Activated CD4-positive, CD25-positive, alpha-beta regulatory T cell (primary cell): ENCODE data around the gene NOC3L.
"Not testable (repeated sequence)": the region's sequence is repeated elsewhere in the genome, so short reads cannot be mapped to it uniquely, and the experiment has no call there.

Experiments
- DNase-seq, 4 experiments: peaks; one replicate each; lab custom pipeline; 2025; lab: John Stamatoyannopoulos, UW

The NOC3L gene, protein sequence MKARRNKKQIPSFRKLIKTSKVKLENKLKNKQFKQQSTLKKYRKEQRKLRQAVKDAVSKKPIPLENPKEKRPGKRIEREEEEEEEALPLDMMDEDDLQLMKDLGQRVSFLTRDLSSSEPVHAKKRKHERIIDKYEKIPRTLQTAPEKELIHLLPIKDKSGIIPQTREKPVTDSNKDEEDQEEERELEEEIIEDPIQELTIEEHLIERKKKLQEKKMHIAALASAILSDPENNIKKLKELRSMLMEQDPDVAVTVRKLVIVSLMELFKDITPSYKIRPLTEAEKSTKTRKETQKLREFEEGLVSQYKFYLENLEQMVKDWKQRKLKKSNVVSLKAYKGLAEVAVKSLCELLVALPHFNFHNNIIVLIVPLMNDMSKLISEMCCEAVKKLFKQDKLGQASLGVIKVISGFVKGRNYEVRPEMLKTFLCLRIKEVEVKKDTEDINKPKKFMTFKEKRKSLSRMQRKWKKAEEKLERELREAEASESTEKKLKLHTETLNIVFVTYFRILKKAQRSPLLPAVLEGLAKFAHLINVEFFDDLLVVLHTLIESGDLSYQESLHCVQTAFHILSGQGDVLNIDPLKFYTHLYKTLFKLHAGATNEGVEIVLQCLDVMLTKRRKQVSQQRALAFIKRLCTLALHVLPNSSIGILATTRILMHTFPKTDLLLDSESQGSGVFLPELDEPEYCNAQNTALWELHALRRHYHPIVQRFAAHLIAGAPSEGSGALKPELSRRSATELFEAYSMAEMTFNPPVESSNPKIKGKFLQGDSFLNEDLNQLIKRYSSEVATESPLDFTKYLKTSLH

DNA sequence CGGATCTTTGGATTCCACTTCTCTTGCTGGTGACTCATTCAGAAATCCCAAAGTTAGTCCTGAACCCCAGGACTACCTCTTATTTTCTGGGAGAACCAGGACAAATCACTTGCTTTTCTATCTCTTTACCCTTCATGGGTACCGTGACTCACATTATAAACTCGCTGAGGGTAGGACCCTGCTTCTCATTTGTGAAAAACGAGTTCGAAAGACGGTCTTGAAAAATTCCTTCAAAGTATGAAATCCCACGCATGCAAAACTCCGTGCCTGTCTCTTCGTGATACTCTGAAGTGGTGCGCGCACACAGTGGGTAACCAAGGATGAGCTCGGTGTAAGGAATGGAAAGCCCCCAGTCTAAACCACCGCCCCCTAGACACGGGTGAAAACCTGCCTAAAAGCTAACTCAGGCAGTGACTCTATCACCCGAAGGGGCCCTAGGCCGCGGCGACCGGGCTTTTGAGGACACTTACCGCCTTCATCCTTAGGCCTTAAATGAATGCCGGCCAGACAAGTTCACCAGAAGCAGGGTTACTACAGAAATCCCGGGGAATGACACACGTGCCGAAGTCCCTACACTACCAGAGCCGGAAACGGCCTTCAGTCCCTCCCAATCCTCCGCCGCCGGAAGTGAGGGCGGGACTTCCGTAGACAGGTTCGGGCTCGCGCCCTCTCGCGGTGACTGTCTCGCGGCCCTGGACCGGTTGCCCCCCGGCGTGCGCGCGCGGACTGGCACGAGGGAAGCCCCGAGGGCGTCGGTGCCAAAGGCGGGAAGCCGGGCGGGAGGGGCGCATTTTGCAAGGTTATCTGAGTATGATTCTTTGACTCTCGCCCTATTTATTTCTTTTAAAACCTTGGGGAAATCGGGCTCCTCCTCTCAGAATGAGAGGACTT lies at the start of gene NOC3L:
Gene NOC3L, minus strand, starts transcription at position 580 of the 891 bp plus-strand sequence. Its CDS starts 101 bp downstream, at position 479.
- peak; percentile 90 to 97 (median 95) for DNase-seq

DNA sequence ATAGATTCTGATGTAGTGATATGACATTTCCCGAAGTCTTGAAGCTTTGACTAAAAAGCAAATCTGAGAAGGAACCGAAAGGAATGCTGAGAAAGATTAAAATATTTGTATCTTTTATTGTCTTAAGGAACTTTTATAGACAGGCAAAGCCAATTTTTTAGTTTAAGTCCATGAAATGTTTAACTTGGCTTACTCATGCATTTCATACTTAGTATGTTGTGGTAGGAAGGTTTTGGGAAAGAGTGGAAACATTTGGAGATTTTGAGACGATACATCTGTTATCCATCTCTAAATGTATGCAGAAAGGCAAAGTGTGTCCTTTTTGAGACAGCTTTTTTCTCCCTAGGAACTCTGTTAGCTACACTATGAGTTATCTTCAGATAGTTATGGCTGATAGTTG lies 49.7 kb upstream of the NOC3L start:
- DNase-seq, result no peak

DNA sequence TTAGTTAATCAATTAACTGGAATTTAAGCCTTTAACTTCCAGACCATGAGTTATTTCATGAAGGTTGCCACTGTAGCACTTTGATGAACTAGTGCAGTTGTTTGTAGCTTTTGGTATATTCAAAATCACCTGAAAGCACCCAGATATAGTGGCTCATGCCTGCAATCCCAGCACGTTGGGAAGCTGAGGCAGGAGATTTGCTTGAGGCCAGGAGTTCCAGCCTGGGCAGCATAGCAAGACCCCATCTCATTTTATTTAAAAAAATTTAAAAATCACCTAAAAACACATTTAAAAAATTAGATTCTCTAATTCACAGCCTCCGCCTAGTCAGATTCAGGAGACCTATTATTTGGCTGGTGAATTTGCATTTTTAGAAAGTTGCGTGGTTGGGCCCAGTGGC lies 48.6 kb upstream of the NOC3L start:
- no peak for DNase-seq

DNA sequence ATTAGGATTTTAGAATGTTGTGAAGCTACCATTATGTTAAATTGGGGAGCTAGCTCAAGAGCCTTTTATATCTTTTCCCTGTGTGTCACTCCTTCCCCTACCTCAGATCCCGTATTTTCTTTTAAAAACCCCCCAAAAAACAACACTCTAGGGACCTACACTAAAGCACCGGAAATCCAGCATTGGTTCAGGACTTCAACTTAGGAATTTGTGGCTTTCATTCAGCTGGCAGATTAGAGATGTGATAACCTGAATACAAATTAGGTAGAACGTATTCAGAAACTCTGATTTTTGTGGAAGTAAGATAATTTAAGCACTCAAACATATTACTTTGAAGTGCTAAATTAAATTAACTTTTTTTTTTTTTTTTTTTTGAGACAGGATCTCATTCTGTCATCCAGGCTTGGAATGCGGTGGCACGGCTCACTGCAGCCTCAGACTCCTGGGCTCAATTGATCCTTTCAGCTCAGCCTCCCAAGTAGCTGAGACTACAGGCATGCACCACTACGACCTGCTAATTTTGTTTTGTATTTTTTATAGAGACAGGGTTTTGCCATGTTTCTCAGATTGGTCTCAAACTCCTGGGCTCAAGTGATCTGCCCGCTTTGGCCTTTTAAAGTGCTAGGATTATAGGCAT lies 46.4 kb upstream of the NOC3L start:
- DNase-seq, result no peak

DNA sequence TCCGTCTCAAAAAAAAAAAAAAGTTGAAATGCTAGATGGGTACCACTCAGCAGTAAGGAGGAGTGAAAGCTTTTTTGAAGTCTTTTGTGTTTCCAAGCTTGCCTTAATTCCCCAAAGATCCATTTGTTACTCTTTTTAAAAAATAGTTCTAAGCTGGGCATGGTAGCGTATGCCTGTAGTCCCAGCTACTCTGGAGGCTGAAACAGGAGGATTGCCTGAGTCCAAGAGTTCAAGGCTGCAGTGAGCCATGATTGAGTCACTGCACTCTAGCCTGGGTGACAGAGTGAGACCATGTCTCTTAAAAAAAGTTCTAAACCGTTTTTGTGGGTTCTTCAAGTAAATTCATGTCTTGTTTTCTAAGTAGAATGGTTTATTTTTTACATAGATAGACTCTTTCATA lies 44.9 kb upstream of the NOC3L start:
- no peak for DNase-seq

DNA sequence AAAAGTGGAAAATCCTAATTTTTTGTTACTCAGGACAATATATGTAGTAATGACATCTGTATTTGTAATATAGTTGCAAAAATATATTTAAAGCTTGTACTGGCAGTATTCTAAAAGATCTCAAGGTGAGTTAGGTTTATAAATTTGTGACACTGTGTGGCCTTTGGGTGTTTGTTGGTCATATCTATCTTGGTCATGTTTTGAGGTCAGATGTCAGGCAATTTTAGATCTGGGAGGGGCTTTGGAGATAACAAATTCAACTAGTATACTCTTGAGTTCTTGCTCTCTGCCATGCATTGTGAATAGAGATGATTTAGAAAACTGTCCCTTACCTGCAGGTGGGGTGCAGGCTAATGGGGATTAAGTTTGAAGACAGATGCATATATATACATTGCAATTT lies 42.7 kb upstream of the NOC3L start:
- DNase-seq, result no peak

DNA sequence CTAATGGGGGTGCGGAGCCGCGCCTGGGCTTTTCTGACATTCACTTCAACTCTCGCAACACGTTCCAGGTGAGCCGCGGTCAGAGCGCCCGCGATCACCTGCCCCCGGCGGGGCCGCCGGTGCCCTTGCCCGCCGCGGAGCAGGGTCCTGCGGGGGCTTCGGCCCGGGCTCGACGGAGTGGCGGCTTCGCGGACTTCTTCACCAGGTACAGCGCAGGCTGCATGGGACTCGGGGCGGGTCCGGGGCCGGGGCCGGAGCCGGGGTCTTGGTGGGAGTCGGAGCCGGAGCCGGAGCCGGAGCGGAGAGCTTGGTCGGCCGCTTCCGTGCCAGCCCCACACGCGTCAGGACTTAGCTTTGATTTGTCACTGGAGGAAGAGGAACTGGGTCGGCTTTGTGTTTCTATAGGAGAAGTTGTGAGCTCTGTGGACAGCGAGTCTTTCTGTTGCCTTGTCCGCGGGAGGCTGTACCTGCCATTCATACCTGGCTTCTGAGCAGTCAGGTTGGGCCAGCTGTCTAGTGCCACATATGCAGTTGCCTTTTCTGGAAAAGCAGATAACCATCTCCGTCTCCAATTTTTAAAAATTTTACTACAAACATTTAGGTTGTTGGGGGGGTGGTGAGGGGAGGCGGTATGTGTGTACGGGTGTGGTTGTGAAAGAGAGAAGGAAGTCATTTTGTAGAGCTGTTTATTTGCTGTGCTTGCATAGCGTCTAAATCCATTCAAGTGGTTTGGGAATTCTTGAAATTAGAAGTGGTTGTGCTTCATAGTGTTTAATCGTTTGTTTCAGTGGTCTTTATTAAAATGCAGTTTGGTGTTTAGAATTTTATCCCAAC lies 40.9 kb upstream of the NOC3L start:
- no peak for DNase-seq

DNA sequence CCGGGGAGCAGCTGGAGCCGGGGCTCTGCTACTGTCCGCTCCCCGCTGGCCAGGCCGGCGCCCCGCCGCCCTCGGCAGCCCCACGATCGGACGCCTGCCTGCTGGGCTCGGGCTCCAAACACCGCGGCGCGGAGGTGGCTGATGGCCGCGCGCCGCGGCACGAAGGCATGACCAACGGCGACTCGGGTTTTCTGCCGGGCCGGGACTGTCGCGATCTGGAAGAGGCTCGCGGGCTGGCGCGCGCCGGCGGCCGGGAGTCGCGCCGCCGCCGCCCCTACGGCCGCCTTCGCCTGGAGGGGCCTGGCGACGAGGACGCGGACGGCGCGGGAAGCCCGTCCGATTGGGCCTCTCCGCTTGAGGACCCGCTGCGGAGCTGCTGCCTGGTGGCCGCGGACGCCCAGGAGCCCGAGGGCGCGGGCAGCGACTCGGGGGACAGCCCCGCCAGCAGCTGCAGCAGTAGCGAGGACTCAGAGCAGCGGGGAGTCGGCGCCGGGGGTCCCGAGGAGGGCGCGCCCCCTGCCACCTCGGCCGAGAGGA lies 40.2 kb upstream of the NOC3L start:
- DNase-seq, result no peak

DNA sequence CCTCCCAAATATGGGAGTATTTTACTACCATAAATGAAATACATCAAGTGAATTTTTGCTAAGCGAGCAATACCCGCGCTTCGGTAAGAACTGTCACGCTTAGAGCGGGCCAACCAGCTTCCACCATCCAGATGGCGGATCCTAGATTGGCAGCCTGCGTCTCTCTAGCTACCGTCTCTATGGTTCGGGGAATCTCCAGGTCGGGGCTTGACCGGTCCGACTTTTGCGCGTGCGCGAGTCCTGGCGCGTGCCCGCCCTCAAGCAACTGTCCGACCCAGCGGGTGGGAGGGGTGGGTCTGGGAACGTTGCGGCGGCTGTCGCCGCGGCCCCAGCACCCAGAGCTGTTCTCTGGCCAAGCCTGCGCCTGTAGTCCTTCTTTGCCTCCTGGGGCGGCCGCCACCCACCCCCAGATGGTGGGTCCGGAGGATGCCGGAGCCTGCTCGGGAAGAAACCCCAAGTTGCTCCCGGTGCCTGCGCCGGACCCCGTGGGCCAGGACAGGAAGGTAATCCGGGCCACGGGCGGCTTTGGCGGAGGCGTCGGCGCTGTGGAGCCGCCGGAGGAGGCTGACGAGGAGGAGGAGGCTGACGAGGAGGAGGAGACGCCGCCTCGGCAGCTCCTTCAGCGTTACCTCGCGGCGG lies 39.6 kb upstream of the NOC3L start, which contains the start of gene TBC1D12:
Gene TBC1D12, plus strand, starts transcription at position 338 of the 639 bp plus-strand sequence. Its CDS starts 73 bp downstream, at position 411.
- no peak for DNase-seq

DNA sequence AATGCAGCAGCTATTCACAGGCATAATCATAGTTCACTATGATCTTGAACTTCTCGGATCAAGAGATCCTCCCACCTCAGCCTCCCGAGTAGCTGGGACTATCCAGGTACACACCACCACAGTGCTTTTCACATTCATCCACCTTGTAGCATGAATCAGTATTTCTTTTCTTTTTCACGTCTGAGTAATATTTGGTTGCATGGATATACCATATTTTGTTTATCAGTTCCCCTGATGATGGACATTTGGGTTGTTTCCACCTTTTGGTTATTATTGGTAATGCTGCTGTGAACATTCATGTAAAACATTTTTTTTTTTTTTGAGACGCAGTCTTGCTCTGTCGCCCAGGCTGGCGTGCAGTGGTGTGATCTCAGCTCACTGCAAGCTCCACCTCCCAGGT lies 36.0 kb upstream of the NOC3L start:
- DNase-seq, result no peak

DNA sequence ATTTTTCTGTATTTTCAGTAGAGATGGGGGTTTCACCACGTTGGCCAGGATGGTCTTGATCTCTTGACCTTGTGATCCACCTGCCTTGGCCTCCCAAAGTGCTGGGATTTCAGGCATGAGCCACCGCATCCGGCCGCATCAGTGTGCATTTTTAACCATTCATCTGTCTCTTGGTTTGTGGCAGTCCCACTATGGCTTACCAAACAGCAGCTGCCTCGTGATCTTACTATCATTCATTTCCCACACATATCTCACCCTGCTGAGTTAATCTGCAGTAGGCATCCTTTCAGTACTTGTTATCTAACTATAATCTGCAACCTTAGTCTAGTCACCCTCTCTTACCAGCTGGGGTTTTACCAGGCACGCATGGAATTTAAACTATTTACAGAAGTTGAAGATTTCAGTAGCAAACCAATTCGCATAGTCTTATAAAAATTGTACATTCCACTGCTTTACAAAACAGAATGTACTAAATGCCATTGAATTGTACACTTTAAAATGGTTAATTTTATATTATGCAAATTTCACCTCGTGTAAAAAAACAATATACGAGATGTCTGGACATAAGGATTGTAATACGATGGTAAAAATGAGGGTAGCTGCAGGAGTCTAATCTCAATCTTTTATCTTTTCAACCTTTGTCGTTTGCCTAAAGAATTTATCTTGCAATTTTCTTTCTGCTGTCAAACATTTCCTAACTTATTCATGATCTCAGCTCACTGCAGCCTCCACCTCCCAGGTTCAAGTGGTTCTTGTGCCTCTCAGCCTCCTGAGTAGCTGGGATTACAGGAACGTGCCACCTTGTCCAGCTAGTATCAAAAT lies 35.0 kb upstream of the NOC3L start:
- DNase-seq, result no peak

DNA sequence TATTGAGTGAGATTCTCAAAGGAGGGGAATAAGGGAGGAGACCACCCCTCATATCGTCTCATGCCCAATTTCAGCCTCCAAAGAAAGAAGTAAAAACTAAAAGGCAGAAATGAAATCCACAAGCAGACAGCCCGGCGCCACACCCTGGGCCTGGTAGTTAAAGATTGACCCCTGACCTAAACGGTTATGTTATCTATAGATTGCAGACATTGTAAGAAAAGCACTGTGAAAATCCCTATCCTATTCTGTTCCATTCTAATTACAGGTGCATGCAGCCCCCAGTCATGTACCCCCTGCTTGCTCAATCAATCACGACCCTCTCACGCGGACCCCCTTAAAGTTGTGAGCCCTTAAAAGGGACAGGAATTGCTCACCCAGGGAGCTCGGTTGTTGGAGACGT lies 29.4 kb upstream of the NOC3L start:
- not testable (repeated sequence) for DNase-seq

DNA sequence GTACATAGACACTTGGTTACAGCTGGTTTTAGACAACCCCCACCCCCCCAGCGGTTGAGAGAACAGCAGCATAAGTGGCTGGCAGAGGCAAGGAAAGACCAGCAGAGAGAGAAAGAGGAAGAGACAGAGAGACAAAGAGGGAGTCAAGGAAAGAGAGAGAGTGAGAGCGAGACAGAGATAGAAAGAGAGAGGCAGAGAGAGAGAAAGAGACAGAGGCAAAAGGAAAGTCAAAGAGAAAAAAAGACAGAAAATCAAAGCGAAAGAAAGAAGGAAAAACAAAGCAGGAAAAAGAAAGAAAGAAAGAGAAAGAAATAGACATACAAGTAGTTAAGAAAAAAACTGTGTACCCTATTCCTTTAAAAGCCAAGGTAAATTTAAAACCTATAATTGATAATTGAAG lies 23.0 kb upstream of the NOC3L start:
- DNase-seq, result not testable (repeated sequence)

DNA sequence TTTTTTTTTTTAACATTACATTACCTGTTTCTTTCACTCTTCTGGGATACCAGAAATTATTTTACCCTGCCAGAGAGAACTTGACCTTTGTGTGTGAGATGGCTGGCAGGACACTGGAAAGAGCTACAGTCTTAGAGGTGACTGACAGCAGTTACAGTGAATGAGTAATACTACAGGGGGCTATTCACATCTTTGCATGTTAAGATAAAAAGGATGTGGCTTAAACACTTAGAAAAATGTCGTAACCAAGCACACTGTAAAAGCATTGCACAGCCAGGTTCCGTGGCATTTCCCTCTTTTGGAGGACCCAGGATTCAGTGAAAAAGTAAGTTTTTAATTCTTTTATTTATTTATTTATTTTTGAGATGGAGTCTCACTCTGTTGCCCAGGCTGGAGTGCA lies 20.8 kb upstream of the NOC3L start:
- DNase-seq, result no peak

DNA sequence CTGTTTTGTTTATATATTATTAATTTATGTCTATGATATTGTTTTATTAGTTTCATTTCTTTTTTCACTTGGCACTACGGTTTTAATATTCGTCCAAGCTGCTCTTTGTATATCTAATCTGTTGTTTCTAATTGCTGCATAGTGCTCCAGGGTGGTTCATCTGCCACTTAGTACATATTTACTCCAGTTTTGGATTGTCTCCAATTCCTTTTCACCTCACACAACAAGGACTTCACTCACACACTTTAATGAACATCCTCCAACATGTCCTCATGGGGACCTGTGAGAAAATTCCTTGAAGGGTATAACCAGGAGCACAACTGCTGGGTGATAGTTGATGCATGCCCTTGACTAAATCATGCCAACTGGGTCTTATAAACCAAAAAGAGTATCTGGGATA lies 14.1 kb upstream of the NOC3L start:
- DNase-seq, result no peak

DNA sequence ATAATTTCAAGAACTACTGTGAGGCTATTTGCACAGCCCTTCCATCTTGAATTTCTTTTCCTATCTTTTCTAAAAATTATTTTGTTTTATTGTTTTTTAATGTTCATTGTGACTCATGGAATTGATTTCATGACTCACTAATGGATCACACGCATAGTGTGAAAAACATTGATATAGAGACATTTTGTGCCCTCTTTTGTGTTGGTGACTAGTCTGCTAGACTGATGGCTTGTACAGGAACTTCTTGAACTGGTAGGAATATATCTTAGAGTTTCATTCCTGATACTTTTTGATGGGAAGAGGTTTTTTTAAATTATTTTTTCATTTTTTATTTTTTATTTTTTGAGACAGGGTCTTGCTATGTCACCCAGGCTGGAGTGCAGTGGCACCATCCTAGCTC lies 12.6 kb upstream of the NOC3L start:
- no peak for DNase-seq

DNA sequence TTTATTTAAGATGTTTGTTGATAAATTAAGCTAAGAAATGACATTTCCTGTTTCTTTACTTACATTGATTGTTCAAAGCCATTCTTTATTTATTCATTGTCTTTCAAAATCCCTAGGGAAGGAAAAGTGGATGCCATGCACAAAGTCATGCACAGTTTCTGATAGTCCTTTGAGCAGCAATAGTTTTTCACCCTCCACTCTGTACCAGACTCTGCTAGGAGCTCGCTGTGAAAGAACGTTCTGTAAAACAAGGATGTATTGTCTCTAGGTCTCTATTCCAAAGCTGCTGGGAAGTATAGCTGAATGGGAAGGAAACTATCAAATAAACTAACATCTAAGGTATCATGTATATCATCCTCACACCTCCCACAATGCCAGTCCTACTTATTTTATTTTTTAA lies 7.8 kb upstream of the NOC3L start:
- DNase-seq, result no peak

DNA sequence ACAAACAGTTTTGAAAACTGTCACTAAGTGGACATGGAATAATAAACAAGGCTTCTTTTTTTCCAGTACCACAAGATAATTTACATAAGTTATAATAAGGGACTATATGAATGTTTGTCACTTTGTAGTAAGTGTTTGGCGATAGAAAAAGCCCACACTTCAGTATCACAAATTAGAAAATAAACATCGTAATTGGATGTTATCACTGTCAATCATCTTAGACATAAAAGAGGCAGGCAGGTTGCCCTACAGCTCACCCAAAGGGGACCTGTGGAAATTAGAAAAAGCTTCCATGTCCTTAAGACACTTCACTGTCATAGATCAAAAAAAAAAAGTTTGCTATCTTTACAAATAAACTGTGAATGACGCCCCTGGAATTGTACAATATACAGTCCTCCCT lies 3.6 kb upstream of the NOC3L start:
- no peak for DNase-seq

DNA sequence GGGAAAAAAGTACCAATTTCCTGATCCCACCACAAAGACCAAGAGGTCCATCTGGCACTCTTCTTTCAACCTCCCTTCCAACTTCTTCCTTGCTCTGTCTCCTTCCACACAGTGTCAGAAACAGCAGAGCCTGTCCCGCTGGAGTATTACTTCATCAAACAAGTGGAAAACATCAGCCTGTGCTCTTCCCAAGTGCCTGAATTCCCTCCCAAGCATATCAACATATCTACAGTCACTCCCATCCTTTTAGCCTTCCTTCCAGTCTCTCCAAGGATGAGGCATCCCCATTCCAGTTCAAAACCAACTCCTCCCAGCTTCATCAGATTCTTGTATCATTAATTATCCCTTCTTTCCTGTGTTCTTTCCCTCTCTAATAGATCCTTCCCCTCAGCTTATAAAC lies 1.7 kb upstream of the NOC3L start:
- no peak for DNase-seq
